NOMO-1 (cell line): Measurements from ENCODE around the gene EIF1.
"Not testable (repeated sequence)": the region's sequence is repeated elsewhere in the genome, so short reads cannot be mapped to it uniquely, and the experiment has no call there.

Source experiments
- DNase-seq, 2 experiments: peaks; one replicate each; lab custom pipeline; 2025; ENCODE audit not compliant: unreplicated experiment in 2 of 2; lab: John Stamatoyannopoulos, UW

EIF1 gene

GRCh38 chr17:41678411-41678906 is 10.2 kb upstream of the EIF1 start:
- peak in 1 of 2 experiments; percentile 43 for DNase-seq

GRCh38 chr17:41678907-41679739 is 9.6 kb upstream of the EIF1 start:
- DNase-seq: peak; percentile 80 to 93

GRCh38 chr17:41679740-41680425 is 8.8 kb upstream of the EIF1 start:
- no peak for DNase-seq

GRCh38 chr17:41680426-41681040 is 8.2 kb upstream of the EIF1 start:
- DNase-seq: no peak

- DNase-seq: no peak
Observed at GRCh38 chr17:41681776-41682175, 6.9 kb upstream of the EIF1 start.

GRCh38 chr17:41682631-41683030 is 6.1 kb upstream of the EIF1 start:
- no peak for DNase-seq

- no peak for DNase-seq
Observed at GRCh38 chr17:41683441-41684007, 5.2 kb upstream of the EIF1 start.

GRCh38 chr17:41684035-41684434 is 4.7 kb upstream of the EIF1 start:
- no peak for DNase-seq

- not testable (repeated sequence) for DNase-seq
Observed at GRCh38 chr17:41685753-41686152, 2.9 kb upstream of the EIF1 start.

- no peak for DNase-seq
Observed at GRCh38 chr17:41686281-41686680, 2.4 kb upstream of the EIF1 start.

- DNase-seq: peak; percentile 49 to 51
Observed at GRCh38 chr17:41687828-41688640, 651 bp upstream of the EIF1 start.

GRCh38 chr17:41689497-41690299 is 1.0 kb downstream of the EIF1 start:
- DNase-seq: peak; percentile 56 to 64

- no peak for DNase-seq
Observed at GRCh38 chr17:41690497-41690896, 1.8 kb downstream of the EIF1 start.

- DNase-seq: no peak
Observed at GRCh38 chr17:41691031-41691777, 2.5 kb downstream of the EIF1 start.

- DNase-seq: no peak
Observed at GRCh38 chr17:41692722-41693521, 4.2 kb downstream of the EIF1 start.

- DNase-seq: no peak
Observed at GRCh38 chr17:41695134-41695661, 6.5 kb downstream of the EIF1 start.

- DNase-seq: peak; percentile 10 to 85
Observed at GRCh38 chr17:41695954-41696757, 7.5 kb downstream of the EIF1 start.
